ENCODE results near the gene GMPPA.
A peak's percentile ranks its signal among the peaks of the same experiment; 100 is the strongest.

The GMPPA gene

GRCh38 chr2:219552382-219553167 is 53.9 kb downstream of the GMPPA start:
- Histone ChIP-seq H3K27me3 (ENCODE audit: control insufficient read depth, insufficient read depth, low read length) (peaks cover 14% of the 10 kb centered on the region), H3K9ac (ENCODE audit: low read depth, low read length) (peak overlapping the region; percentile 70), H3K4me3 (ENCODE audit: low read depth, low read length) (peak overlapping the region; percentile 80), H3K9me3 (ENCODE audit: control insufficient read depth, insufficient read depth, low read length) (no peaks in the 10 kb centered on the region), H3K4me1 (ENCODE audit: control insufficient read depth, insufficient read depth, low read length) (peaks cover 5% of the 10 kb centered on the region), H3K36me3 (ENCODE audit: control insufficient read depth, insufficient read depth, low read length) (peaks cover 5% of the 10 kb centered on the region)

GRCh38 chr2:219553168-219553417 is 54.4 kb downstream of the GMPPA start:
- Histone ChIP-seq H3K4me3 (ENCODE audit: low read depth, low read length) (peak overlapping the region; percentile 80), H3K36me3 (ENCODE audit: control insufficient read depth, insufficient read depth, low read length) (peaks cover 6% of the 10 kb centered on the region), H3K9me3 (ENCODE audit: control insufficient read depth, insufficient read depth, low read length) (no peaks in the 10 kb centered on the region), H3K27me3 (ENCODE audit: control insufficient read depth, insufficient read depth, low read length) (peaks cover 14% of the 10 kb centered on the region), H3K9ac (ENCODE audit: low read depth, low read length) (no peak overlapping the region), H3K4me1 (ENCODE audit: control insufficient read depth, insufficient read depth, low read length) (peaks cover 5% of the 10 kb centered on the region)

- H3K9me3 ChIP-seq (ENCODE audit: control insufficient read depth, insufficient read depth, low read length), result no peaks in the 10 kb centered on the region
- peaks cover 5% of the 10 kb centered on the region for H3K4me1 ChIP-seq (ENCODE audit: control insufficient read depth, insufficient read depth, low read length)
- peaks cover 9% of the 10 kb centered on the region for H3K36me3 ChIP-seq (ENCODE audit: control insufficient read depth, insufficient read depth, low read length)
- no peak overlapping the region for H3K9ac ChIP-seq (ENCODE audit: low read depth, low read length)
- peaks cover 14% of the 10 kb centered on the region for H3K27me3 ChIP-seq (ENCODE audit: control insufficient read depth, insufficient read depth, low read length)
- peak overlapping the region; percentile 80 for H3K4me3 ChIP-seq (ENCODE audit: low read depth, low read length)
Measured at GRCh38 chr2:219553463-219553963, 54.8 kb downstream of the GMPPA start.

DNA sequence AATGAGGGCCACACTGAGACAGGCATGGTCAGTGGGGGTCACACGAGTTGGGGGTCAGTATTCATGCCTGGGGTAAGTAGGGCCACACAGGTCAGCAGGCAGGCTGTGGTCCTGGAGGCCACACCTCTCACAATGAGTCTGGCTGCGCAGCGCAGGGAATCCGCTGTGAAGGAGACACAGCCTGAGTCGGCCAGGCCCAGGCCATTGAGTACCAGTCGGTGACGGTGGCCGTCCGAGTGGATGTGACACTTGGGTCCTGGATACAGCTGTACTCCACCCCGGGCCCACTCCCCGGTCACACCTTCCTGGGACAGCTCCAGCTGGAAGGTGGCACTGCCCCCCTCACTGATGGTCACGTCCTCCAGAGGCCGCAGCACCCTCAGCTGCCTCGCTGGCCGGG is 55.7 kb downstream of the GMPPA start:
- Histone ChIP-seq H3K36me3 (ENCODE audit: control insufficient read depth, insufficient read depth, low read length) (peaks cover 5% of the 10 kb centered on the region), H3K9me3 (ENCODE audit: control insufficient read depth, insufficient read depth, low read length) (no peaks in the 10 kb centered on the region), H3K4me1 (ENCODE audit: control insufficient read depth, insufficient read depth, low read length) (peaks cover 5% of the 10 kb centered on the region), H3K27me3 (ENCODE audit: control insufficient read depth, insufficient read depth, low read length) (peaks cover 14% of the 10 kb centered on the region), H3K9ac (ENCODE audit: low read depth, low read length) (no peak overlapping the region), H3K4me3 (ENCODE audit: low read depth, low read length) (no peak overlapping the region)

DNA sequence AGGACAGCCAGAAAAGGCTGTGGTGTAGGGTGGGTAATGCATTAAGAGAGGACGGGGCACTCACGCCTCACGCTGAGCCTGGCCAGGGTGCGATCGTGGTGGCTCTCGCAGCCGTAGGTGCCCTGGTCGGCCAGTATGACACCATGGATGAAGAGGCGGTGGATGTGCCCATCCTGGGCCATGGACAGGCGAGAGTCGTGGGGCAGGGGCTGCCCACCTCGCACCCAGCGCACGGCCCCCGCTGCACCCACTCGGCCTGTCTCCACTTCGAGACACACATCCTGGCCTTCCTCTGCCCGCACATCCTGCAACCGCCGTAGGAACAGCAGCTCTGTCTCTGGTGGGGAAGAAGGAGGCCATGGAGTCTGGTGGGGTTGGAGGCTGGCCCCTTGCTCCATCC is 57.3 kb downstream of the GMPPA start:
- peaks cover 13% of the 10 kb centered on the region for H3K4me1 ChIP-seq (ENCODE audit: control insufficient read depth, insufficient read depth, low read length)
- no peak overlapping the region for H3K4me3 ChIP-seq (ENCODE audit: low read depth, low read length)
- H3K9ac ChIP-seq (ENCODE audit: low read depth, low read length), result no peak overlapping the region
- H3K9me3 ChIP-seq (ENCODE audit: control insufficient read depth, insufficient read depth, low read length), result no peaks in the 10 kb centered on the region
- peaks cover 13% of the 10 kb centered on the region for H3K27me3 ChIP-seq (ENCODE audit: control insufficient read depth, insufficient read depth, low read length)
- H3K36me3 ChIP-seq (ENCODE audit: control insufficient read depth, insufficient read depth, low read length), result peaks cover 5% of the 10 kb centered on the region

DNA sequence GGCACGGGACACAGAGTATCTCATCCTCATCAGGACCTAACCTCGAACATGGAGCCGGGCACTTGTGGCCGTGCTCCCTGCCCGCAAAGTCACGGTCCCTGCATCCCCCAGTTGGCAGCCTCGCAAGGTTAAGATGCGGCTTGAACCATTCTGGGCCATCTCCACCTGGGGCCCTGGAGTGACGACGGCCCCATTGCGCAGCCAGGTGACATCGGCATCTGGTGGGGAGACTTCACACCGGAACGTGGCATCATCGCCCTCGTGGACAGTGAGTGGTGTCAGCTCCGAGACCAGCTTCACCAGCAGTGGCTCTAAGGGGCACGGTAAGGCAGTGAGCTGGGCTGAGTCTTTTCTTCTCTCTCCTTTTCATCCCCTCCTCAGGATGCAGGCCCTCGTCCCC is 57.7 kb downstream of the GMPPA start:
- no peak overlapping the region for H3K4me3 ChIP-seq (ENCODE audit: low read depth, low read length)
- no peak overlapping the region for H3K9ac ChIP-seq (ENCODE audit: low read depth, low read length)
- peaks cover 11% of the 10 kb centered on the region for H3K4me1 ChIP-seq (ENCODE audit: control insufficient read depth, insufficient read depth, low read length)
- H3K36me3 ChIP-seq (ENCODE audit: control insufficient read depth, insufficient read depth, low read length), result peaks cover 5% of the 10 kb centered on the region
- H3K9me3 ChIP-seq (ENCODE audit: control insufficient read depth, insufficient read depth, low read length), result no peaks in the 10 kb centered on the region
- H3K27me3 ChIP-seq (ENCODE audit: control insufficient read depth, insufficient read depth, low read length), result peaks cover 11% of the 10 kb centered on the region
